Measurements from ENCODE around the gene TAF13.
A peak's percentile ranks its signal among the peaks of the same experiment; 100 is the strongest.
"Not testable (repeated sequence)": the region's sequence is repeated elsewhere in the genome, so short reads cannot be mapped to it uniquely, and the experiment has no call there.

Gene TAF13

DNA sequence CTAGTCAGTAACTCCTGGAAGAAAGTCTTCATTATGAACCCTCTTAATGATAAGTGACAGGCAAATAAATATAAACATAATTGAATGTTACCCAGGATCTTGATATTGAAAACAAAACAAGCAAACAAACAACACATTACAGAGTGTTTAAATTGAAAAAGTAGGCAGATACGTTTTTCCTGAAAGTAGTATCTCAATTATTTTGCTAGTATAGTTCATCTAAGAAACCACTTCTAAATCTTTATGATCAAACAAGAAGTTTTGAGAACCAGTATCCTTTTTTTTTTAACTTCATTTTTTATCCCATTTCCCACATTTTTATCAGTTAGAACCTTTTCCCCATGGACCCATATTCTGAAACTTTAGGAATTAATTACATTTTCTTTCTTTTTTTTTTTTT lies 30.2 kb downstream of the TAF13 start:
- no peak overlapping the region for H3K4me3 ChIP-seq (ENCODE audit: low read depth, low read length)
- no peak for DNase-seq (ENCODE audit: low read depth)
- TF ChIP-seq, protein P1, sequence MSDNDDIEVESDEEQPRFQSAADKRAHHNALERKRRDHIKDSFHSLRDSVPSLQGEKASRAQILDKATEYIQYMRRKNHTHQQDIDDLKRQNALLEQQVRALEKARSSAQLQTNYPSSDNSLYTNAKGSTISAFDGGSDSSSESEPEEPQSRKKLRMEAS (IDR thresholded peaks at IDR 0.05; ENCODE audit: low read depth, low read length), result no peak
- TF ChIP-seq, protein P2, sequence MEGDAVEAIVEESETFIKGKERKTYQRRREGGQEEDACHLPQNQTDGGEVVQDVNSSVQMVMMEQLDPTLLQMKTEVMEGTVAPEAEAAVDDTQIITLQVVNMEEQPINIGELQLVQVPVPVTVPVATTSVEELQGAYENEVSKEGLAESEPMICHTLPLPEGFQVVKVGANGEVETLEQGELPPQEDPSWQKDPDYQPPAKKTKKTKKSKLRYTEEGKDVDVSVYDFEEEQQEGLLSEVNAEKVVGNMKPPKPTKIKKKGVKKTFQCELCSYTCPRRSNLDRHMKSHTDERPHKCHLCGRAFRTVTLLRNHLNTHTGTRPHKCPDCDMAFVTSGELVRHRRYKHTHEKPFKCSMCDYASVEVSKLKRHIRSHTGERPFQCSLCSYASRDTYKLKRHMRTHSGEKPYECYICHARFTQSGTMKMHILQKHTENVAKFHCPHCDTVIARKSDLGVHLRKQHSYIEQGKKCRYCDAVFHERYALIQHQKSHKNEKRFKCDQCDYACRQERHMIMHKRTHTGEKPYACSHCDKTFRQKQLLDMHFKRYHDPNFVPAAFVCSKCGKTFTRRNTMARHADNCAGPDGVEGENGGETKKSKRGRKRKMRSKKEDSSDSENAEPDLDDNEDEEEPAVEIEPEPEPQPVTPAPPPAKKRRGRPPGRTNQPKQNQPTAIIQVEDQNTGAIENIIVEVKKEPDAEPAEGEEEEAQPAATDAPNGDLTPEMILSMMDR (IDR thresholded peaks at IDR 0.05; ENCODE audit: low read depth, low read length), result no peak
- no peak for TF ChIP-seq MYC (IDR thresholded peaks at IDR 0.05; ENCODE audit: low read depth, low read length)
- no peak for TF ChIP-seq POLR2A (IDR thresholded peaks at IDR 0.05; ENCODE audit: extremely low read depth, insufficient read length)

DNA sequence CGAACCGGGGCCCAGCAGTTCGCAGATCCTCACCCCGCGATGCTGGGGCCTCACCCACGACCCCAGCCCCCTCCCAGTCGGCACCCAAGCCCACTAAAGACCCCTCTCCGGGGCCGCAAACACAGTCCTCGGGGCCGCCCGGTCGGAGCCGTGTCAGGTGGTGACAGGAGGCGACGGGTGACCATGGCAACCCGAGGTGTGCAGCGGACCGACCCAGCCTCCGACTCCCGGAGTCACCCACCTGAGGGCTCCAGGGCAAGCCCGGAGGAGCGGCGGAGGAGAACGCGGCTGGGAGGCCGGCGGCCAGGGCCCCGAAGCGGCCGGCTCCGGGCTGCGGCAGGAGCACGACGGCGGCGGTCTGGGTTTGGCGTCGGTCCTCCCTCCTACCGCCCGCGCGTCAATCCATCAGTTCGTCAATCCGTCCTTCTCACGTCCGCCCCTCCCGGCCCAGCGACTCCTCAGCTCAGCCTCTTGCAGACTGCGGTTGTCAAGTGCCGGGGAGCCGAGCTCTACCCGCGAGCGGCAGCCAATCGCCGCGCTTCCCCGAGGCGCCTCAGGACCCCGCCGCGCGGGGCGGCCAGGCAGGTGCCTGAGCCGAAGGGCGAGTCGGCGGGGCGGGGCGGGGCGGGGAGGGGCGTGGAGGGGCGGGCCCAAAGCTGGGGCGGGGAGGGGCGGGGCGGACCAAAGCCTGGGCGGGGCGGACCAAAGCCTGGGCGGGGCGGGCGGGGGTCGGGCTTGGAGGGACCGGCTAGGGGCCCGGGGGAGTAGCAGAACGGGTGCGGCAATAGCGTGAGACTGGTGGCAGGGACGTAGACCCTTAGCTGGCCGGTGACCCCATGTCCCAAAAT lies 34.0 kb downstream of the TAF13 start, which contains the start of gene WDR47:
Gene WDR47 (minus strand): TSS at position 482 of the 848 bp plus-strand sequence. CDS start 18,590 bp downstream, outside the sequence.
- TF ChIP-seq MYC (IDR thresholded peaks at IDR 0.05; ENCODE audit: low read depth, low read length), result peak; percentile 75
- TF ChIP-seq, protein P1 (IDR thresholded peaks at IDR 0.05; ENCODE audit: low read depth, low read length), result peak; percentile 68
- TF ChIP-seq, protein P2 (IDR thresholded peaks at IDR 0.05; ENCODE audit: low read depth, low read length), result no peak
- TF ChIP-seq POLR2A (IDR thresholded peaks at IDR 0.05; ENCODE audit: extremely low read depth, insufficient read length), result peak; percentile 89
- peak; percentile 98 for DNase-seq (ENCODE audit: low read depth)
- H3K4me3 ChIP-seq (ENCODE audit: low read depth, low read length), result peak within 1 kb of the TSS; percentile 79

DNA sequence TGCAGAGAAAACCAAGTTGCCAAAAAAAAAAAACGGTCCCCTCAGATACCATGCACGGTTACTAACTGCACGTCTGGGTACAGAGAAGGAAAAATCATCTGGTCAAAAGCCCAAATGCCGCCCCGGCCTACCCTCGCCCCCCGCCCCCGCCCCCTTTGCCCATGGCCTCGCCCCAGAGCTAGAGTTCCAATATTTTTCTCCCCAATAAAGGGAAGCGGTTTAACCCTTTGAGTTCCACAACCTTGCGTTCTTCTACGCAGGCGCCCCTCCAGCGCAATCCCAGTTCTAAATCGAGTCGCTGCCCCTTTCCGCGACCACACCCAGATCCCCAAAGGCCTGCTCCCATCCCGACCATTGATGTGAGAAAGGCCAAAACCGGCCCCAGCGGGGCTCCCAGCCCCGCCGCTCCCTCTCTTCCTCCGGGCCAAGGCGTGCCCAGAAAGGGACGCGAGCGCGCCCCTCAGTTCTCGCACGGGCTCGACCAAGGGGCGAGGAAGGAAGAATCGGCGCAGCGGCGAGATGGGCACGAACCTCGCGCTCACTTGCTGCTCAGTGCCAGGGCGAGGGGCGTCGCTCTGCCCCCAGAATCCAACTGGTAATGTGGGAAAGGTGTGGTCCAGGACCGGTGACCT lies 34.7 kb downstream of the TAF13 start:
- peak; percentile 62 for DNase-seq (ENCODE audit: low read depth)
- H3K4me3 ChIP-seq (ENCODE audit: low read depth, low read length), result peak overlapping the region; percentile 79
- TF ChIP-seq POLR2A (IDR thresholded peaks at IDR 0.05; ENCODE audit: extremely low read depth, insufficient read length) (no peak), MYC (IDR thresholded peaks at IDR 0.05; ENCODE audit: low read depth, low read length) (no peak)
- TF ChIP-seq, protein P2 (IDR thresholded peaks at IDR 0.05; ENCODE audit: low read depth, low read length), result no peak
- TF ChIP-seq, protein P1 (IDR thresholded peaks at IDR 0.05; ENCODE audit: low read depth, low read length), result no peak

DNA sequence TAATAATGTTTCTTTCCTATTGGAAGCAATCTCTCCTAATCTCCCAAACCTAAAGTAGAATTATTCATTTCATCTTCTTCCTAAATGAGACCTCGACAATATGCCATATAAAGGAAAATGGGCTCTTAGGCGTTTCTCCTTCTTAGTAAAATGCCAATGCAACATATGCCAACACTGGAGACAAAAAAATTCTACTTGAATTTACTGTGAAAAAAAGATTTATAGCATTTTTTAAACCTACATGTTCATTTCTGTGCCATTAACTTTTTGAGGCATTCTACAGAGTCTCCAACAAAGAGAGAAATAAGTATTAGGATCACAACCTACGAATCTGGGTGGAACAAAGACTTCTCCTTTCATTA lies 35.2 kb downstream of the TAF13 start:
- H3K4me3 ChIP-seq (ENCODE audit: low read depth, low read length), result peak overlapping the region; percentile 79
- TF ChIP-seq, protein P1 (IDR thresholded peaks at IDR 0.05; ENCODE audit: low read depth, low read length), result no peak
- TF ChIP-seq, protein P2 (IDR thresholded peaks at IDR 0.05; ENCODE audit: low read depth, low read length), result no peak
- TF ChIP-seq POLR2A (IDR thresholded peaks at IDR 0.05; ENCODE audit: extremely low read depth, insufficient read length) (no peak), MYC (IDR thresholded peaks at IDR 0.05; ENCODE audit: low read depth, low read length) (no peak)
- DNase-seq (ENCODE audit: low read depth), result peak; percentile 6

DNA sequence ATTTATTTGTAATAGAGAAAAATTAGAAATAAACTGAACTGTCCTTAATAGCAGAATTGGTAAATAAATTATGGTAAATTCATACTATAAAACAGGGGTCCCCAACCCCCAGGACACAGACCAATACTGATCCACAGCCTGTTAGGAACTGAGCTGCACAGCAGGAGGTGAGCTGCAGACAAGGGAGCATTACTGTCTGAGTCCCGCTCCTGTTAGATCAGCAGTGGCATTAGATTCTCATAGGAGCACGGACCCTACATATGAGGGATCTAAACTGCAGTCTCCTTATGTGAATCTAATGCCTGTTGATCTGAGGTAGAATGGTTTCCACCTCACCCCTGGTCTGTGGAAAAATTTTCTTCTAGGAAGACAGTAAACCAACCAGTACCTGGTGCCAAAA lies 41.4 kb downstream of the TAF13 start:
- H3K4me3 ChIP-seq (ENCODE audit: low read depth, low read length), result no peak overlapping the region
- DNase-seq (ENCODE audit: low read depth), result no peak

DNA sequence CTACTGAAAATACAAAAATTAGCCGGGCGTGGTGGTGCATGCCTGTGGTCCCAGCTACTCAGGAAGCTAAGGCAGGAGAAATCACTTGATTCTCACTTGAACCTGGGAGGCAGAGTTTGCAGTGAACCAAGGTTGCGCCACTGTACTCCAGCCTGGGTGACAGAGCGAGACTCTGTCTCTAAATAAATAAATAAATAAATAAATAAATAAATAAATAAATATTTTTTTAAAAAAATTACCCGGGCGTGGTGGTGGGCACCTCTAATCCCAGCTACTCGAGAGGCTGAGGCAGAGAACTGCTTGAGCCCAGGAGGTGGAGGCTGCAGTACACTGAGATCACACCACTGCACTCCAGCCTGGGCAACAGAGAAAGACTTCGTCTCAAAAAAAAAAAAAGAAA lies 46.3 kb downstream of the TAF13 start:
- H3K4me3 ChIP-seq (ENCODE audit: low read depth, low read length); DNase-seq (ENCODE audit: low read depth): not testable (repeated sequence)

More for the DNA sequence above, 41.4 kb downstream of the TAF13 start:
- TF ChIP-seq, protein P1 (IDR thresholded peaks at IDR 0.05; ENCODE audit: low read depth, low read length), result no peak
- TF ChIP-seq, protein P2 (IDR thresholded peaks at IDR 0.05; ENCODE audit: low read depth, low read length), result no peak
- TF ChIP-seq POLR2A (IDR thresholded peaks at IDR 0.05; ENCODE audit: extremely low read depth, insufficient read length) (no peak), MYC (IDR thresholded peaks at IDR 0.05; ENCODE audit: low read depth, low read length) (no peak)

All from NB4 (cell line).